T-helper 1 cell treated with Interleukin-12 subunit alpha and Interleukin-12 subunit beta and Interleukin-4 antibody, amounts not matched to agents 30 ng/mL and 1 ng/mL, for 36 hours (primary cell): ENCODE data around the gene KIF6. TPM values are rescaled to one million over a fixed set of nuclear protein-coding genes. Genes with fewer than 3 reads are reported as not detected.

Source experiments
- intact Hi-C: fragments of 100-400 bp; cut with micrococcal nuclease; formaldehyde crosslinking; loops from one replicate; pipeline ENCODE4 v1.15.1; 2024
- total RNA-seq: library from RNA; stranded (reverse); gene quantifications from 2 replicates; pipeline ENCODE4 v1.2.3, GENCODE V29; 2022

The KIF6 gene
- total RNA-seq, 1 donor from 2014 or later = 0.10 TPM

DNA sequence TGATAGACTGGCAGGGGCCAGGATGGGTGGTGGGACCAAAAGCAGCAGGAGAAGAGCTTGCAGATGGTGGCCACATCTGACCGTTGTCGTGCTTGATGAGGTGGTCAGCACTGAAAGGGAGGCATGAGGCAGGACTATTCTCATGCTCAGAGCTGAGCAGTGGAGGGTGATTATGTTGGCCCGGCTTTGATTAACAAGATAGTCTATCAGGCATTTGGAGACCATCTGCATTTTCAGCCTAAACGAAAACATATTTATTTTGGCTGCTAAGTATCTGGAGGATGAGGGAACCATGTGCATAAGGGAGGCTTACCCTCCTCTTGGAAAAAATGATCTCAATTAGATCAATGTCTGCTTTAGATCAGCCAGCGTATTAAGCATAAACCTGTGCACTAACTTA lies 261.1 kb downstream of the KIF6 start:
- intact Hi-C loops = no loop called here

DNA sequence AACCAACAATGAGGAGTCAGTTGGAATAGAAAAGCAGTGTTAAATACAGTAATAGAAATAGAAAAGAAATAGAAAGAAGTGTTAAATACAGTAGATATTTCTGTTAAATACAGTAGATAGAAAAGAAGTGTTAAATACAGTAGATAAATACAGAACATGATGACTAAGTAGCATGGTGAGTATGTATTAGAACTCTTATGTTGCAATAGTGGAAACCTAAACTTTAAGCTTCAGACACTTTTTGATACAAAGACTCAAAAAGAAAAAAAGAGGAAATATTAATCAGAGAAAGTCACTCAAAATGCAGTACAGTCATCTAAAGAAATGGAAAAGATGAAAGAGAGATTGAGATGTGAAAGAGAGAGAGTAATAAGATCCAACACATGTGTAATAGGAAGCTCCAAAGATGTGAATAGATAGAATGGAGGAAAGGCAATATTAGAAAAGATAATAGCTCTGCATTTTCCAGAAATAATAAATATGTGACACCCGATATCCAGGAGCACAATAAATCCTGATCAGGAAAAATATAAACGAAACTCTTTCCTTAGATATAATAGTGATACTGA lies 271.2 kb downstream of the KIF6 start:
- intact Hi-C loops = no loop called here

DNA sequence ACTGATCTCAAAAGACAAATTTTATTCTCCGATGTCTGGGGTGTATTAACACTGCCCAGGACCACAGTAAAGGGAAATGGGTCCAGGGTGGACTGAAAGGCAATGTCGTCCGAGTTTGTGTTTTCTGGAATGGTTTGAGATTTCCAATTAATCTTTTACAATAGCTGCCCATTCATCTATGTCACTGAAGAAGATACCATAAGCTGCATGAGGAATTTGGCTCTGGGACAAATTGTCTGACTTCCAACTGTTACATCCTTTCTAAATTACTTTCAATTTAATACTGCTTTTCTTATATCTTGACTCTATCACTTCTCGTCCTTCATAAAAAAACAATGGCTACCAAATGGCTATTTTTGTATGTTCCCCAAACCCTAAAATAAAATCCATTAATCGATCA lies 272.0 kb downstream of the KIF6 start:
- intact Hi-C loops = no loop called here

DNA sequence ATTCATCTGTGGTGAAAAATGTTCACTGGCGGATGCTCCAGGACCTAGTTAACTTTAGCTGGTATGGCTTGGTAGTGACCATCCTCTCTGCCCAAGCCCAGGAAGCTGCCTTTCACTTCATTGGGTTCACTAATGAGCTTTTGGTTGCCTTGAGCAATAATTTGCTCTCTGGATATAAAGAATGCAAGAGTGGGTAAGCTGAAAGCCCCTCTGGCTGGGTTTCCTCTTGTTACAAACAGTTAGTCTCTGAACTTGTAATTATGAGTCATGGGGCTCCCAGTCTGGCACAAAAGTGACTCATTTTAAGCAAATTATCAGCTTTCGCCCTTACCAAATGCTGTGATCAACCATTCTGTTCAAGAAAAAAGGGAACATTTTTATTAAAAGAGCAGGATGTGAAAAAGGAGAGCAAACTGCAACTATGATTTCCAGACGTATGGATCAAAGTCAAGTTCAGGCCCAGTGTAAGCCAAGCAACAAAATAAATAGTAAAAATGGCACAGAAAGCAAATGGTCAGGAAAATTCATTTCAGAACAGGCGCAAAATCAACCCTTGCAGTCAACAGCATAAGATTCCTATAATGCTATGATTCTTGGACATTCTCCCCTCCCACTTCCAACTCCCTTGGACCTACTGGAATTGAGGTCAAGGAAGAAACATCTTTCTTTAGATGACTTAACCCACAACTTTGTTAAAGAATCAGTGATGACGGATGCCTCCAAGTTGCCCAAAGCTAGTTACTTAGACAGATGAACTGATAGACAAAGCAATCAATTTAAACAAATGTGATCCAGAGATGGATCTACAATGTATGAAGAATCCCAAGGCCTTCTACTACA lies 272.7 kb downstream of the KIF6 start:
- intact Hi-C loops = no loop called here

DNA sequence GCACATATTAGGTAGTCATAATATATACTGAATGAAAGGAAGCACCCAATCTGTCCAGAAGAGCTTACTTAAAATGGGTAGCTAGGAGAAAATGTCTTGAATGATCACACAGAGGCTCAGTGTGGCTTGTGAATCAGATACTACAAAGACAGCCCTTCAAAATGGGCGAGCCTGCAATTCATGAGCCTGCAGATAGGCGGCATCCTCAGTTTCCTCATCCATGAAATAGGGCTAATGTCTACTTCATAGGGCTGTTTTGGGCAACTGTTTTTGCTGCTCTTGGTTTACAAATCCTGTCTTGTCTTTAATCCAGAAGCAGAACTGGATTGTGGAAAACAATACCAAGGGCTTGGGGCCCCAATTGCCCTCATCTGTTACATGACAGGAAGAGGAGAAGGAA lies 273.4 kb downstream of the KIF6 start:
- intact Hi-C loops = no loop called here

DNA sequence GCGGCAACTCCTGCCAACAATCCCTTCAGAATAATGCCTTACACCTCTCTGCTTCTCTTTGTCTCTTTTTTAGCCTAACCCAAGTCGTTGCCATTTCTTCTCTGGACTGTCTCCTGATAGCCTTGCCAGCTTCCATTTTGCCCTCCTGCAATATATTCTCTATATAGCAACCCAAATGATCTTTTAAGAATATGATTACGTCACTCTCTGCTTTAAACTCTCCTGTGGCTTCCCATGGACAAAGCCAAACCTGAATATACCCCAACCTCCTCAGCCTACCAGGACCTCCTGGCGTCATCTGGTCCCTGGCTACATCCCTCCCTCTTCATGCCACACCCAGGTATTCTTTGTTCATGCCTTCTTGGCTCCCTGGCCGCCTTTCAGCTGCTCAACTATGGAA lies 276.2 kb downstream of the KIF6 start:
- intact Hi-C loops = no loop called here

DNA sequence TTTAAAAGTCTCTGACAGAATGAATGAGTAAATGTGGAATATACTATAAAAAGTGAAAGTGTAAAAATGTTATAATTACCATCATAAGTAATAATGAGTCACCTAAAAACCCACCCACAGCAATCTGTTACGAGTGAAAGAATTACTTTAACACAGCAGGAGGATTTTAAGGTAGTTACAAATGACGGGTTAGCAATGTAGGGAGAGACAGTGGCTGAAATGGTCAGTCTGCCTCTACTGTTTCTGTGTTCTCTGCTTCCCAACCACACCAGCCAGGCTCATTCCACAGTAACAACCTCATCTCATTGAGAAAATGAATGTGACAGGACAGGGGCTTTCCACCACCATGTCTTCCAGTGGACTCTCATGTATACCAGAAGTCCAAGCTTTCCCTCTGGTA lies 278.3 kb downstream of the KIF6 start:
- intact Hi-C loops = no loop called here

DNA sequence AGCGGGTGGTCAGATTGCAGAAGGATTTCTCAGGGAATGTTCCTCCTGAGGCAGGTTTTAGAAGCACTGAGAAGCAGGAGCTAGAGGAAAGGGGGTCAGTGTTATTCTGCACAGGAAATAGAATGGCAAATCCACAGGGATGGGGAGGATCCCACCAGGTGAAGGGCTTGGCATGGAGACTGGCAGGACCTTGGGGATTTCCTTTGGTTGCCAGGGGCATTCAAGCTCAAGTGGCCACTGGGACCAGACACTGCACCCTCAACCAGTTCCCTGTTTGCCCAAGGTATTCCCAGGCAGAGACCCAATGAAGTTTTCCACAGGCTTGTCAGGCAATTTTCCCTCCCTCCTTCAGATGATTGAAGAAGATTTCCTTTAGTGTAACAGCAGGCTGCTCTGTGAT lies 279.5 kb downstream of the KIF6 start:
- intact Hi-C loops = no loop called here

DNA sequence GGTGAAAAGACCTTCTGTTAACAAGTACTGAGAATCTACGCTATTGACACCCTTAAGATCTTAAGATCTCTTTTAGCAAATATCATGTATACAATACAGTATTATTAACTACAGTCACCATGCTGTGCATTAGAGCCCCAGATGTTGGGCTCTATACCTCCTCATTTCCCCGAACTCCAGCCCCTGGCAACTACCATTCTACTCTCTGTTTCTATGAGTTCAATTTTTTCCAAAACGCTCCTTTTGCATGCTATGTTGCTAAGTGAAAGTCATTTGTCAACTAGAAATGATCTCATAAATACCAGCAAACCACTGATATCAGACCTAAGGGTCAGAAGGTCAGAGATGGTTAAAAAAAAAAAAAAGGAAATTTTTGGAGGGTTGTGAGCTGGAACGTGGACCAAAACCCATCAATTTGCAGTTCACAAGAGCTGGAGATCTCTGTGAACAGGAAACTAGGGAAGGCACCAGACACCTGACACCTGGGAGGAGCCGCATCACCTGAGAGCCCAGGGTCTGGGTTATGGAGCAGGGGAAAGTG lies 280.7 kb downstream of the KIF6 start:
- intact Hi-C loops = no loop called here

DNA sequence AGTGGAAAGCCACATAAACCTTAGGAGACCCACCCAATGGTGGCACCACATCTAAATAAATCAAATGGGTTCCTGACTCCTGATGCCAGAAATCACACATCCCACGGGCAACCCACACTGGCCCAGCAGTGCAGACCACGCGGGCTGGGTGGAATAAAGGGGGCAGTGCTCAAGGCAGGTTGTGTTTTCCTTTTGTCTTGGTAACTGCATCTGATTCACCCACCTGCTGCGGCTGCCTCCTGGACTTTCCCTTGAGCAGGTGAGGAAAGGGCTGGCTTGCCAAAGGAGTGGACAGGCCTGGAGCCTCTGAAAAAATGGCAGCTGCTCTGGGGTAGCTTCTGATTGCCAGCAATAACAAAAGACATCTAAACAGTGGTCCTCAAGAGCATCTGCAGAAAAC lies 283.2 kb downstream of the KIF6 start:
- intact Hi-C loops = no loop called here

DNA sequence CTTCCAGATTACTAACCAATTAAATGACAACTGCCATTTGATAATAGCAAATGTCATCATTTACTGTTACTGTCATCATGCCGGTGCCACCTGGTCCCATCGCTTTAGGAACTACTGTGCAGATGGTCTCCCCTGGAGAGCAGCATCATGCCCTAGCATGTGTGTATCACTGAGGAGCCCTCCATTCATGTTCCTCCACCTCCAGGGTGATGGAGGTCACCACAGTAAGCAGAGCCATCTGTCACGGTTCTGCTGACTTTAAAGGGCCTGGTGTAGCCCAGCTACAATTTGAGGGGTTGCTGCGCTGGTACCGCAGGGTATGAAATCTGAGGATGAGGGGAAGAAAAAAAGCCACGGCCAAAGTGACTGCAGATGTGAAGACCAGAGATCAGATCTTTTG lies 283.9 kb downstream of the KIF6 start:
- intact Hi-C loops = no loop called here

DNA sequence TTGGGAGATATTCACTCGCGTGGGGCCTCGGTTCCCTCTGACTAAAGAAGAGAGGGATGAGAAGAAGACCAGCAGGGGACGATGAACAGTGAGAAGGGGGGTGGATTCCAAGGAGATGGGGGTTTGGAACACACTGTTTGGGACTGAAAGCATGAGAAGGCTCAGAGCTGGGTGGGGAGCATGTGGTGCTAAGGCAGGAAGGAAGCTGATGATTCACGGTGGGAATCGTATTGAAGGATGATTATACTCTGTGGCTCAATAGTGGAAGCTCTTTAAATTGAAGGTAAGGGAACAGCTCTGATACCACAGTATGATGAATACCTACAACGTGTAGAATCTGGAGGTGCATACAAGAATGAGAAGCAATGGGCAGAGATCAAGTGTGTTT lies 285.2 kb downstream of the KIF6 start:
- intact Hi-C loops = no loop called here

DNA sequence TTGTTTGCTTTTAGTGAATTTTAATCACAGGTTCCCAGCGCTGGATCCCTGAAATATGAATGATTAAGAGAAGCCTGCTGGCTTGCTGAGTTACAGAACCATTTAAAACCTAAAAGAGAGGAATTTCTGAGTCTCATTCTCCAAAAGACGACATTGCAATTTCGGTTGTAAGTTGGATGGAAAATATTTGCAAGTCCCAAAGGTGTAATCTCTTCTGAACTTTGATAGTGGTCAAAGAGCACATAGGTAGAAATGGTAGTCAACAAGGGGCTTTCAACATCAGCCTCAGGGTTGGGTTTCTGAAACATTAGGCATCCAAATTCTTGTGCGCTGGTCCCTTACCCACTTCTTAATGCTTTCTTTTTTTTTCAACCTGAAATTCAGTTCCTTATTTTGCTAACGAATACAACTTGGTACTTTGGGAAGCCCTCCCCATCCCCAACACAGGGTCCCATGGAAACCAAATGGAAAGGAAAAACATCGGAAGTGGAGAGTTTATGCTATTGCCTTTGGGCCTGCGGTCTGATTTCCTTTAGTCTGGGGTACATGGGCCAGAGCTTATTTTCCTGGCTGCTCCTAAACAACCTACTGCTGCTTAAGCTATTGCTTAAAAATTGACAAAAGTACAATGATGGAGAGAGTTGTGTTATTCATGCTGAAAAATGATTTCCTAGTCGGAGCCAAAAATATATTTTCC lies 285.7 kb downstream of the KIF6 start:
- intact Hi-C loops = no loop called here

DNA sequence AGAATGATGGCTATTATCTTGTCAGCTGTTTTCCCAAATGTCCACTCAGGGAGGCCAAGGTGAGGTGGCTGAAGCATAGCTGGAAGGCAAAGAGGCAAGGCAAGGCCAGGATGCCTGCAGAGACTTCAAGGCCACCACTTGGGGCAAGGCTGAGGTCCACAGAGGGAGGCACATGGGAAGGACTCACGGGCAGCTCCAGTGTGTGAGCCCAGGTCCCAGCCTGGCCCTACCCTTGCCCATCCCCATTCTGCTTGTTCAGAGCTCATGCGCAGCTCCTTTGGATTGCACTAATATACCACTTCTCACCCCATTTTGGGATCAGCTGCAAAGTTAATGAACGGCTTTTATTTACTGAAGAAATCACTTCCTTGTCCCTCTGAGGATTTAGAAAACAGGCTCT lies 291.6 kb downstream of the KIF6 start:
- intact Hi-C loops = no loop called here

DNA sequence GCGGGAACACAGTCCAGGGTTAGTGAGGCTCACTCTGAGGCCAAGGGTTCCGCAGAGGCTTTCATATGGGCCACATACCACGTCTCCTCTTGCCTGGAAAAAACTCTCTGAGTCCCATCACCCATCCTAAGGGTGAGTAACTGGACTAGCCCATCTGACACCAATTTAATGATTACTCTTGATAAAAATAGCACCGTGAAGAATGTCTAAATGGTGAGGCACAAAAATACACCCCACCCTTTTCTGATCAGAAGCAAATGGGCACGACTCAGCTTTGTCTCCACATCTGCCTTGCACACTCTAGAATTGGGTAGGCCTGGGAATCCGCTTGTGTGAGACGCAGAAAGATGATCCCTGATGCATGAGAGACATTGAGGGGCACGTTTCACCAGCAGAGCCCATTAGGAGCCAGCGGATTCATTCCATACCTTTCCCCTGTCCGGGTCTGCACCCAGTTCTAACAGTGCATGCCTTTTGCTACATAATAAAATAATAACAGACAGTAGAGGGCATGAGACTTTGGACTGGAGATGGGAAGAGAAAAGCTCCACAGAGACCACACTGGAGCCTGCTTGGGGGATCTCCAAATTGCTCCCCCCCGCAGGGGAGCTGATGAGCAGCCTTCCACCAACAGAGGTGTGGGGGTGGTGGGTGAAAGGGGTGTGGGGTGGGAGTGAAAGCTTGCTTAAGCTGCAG lies 292.7 kb downstream of the KIF6 start:
- intact Hi-C loops = no loop called here

DNA sequence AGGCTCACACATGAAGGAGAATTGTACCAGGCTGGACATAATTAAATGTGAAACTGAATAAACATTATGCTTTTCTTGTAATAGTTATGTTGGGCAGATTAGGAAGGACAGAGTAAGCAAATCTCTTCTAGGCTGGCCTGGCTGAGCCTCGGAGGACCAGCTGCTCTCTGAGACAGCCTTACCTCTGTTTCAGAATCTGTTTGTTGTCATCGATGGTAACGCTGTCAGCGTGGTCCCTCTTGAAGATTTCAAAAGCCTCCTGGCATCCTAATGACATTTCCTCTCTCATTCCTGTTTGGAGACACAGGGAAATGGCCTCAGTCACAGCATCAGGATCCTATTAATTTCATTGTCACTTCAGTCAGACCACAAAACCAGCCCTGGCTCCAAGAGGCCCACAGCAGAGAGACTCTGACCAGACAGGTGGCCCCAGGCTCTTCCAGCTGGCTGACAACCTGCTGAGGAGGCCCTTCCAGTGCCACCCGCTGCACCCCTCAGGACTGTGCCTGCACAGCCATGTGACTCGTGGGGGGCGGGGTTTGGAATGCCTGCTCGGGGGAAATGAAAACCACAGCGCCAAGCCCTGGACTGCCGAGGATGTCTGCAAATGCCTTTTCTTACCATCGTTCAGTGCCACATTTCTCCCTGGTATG lies 294.2 kb downstream of the KIF6 start:
- intact Hi-C loops = no loop called here

DNA sequence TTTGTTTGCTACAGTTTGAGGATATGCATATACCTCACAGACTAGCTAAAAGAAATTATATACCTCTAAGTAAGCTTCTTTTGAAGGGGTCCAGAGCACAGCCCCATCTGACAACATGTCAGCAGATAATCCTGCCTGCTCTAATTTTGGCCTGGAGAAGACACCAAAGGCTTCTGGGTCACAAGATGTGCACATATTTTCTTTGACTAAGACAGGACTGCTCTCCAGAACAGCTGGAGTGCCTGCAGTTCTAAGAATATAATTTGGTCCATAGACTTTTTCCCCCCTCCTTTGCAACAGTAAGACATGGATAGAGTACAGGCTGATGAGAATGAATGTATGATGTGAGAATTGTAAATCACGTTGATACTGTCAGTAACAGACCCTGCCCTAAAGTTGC lies 294.8 kb downstream of the KIF6 start:
- intact Hi-C loops = no loop called here

DNA sequence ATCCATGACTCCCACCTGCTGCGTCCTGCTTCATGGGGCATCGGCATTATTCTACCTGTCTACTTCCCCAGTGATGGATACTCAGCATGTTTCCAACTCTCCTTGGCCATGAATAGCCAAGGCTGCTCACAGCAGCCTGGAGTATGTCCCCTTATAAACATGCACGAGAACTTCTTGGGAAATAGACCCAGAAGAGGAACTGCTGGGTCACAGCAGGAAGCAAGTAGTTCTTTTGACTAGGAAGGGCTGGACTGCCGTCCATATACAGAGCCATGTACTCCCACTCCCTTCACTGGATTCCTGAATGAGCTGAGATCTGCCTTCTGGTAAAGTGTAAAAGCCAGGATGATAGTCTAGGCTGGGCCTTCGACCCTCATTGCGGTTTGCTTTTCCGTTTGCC lies 296.4 kb downstream of the KIF6 start:
- intact Hi-C loops = no loop called here

DNA sequence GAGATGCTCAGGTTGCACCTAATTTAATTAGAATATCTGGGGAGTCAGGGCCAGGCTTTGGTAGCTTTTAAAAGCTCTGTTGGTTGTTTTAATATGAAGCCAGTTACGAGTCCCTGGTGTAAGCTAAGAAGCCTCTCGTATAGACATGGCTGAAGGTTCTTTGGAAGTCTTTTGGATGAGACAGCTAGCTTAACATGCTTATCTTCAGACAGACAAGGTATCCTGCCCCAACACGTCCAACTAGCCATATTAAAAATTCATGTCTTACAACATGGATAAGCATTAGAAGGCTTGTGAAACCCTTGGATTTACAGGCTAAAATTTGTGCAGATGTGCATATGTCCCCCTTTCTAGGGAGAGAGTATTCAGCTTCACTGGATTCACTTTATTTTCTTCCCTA lies 297.1 kb downstream of the KIF6 start:
- intact Hi-C loops = no loop called here

DNA sequence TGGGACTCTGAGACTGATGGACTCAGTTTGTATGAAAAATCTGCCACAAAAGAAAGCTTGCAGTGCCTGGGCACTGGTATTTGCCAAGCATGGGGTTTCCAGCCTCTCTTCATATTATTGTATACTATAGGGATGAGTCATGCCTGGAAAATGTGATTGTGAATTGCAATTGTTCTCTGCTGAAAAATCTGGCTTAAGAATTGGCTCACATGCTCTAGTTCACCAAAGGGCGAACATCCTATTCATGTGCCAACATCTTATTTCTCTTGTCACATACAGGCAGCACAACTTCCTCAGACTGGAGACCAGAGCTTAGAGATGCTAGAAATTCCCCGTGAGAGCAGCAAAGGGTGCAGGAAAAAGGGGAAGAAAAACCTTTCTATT lies 299.1 kb downstream of the KIF6 start:
- intact Hi-C loops = no loop called here

DNA sequence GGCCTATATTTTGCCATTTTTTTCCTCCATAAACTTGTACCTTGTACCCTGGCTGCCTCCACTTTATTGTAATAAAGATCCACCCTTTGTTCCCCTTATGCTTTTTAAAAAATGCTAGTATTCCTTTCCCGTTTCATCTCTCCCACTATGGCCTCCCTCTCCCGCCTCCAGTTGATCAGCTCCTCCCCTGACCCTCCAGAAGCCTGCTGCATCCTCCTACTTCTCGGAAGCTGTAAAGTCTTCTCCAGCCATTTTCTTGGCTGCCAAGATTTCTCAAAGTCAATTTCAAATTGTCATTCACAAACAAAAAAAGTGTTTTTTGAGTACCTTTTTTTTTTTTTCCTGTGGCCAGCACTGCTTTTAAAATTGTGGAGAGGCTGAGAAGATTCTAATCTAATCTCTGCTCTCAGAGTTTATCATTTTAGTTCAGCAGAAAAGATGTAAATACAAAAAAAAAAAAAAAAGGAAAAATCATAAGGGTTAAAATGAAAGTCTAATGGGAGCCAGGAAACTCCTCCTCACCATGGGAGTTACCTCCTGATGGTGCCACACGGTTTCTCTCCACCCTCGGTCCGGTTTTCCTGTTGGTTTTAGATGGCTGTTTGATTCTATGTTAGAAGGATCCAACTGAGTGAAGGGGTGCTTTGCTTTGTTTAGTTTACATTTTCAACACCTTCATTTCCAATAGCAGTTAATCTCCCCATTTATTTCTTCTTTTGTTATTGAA lies 299.7 kb downstream of the KIF6 start:
- intact Hi-C loops = no loop called here
